ENCODE data around the gene EXOC7. TPM values are rescaled to one million over a fixed set of nuclear protein-coding genes. Genes with fewer than 3 reads are reported as not detected.

The EXOC7 gene
- total RNA-seq, 2 donors from 2014 or later = 104 to 117 TPM

DNA sequence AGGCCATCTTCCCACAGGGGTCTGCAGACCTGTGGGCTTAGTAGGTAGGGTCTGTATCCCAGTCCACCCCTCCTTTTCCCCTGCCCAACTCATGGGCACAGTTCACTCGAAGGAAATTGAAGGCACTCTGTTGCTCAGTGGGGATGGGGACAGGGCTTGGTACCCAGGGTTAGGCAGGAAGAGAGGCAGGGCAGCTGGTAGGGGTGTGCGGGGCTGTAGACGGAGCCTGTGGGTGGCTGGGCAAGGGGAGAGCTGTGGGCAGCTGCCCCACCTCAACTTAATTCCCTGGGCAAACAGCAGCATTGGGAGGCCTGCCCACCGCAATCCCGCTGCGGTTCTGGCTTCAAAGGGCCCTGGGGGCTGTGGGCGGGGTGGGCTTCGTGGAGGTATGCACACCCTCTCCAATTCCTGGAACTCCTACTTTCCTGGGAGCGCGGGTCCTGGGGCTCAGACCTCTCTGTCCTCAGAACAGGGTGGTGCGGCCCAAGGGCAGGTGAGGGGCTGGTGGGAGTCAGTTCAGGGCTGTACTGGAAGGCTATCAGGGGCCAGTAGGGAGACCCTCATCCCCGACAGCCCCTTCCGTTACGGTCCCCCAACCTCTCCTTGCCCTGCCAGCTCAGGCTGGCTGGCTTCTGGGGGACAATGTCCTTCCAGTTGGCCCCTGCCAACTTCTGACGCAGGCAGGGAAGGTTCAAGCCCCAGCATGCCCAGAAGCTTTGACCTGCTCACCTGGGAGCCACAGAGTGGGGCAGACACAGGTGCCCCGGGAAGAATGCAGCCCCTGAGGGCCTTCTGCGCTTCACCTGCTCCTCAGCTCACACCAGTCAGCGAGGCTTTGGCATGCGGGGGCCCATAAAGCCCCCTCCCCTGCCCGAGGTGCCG lies 28.3 kb upstream of the EXOC7 start:
- Mint-ChIP-seq H3K27me3 (no peaks in the 10 kb centered on the region), H3K36me3 (ENCODE audit: low read depth) (no peaks in the 10 kb centered on the region), H3K27ac (peak overlapping the region; percentile 35), H3K4me1 (no peaks in the 10 kb centered on the region), H3K4me3 (no peak overlapping the region), H3K9me3 (no peaks in the 10 kb centered on the region)
- ATAC-seq (replicated peaks) = no peak

DNA sequence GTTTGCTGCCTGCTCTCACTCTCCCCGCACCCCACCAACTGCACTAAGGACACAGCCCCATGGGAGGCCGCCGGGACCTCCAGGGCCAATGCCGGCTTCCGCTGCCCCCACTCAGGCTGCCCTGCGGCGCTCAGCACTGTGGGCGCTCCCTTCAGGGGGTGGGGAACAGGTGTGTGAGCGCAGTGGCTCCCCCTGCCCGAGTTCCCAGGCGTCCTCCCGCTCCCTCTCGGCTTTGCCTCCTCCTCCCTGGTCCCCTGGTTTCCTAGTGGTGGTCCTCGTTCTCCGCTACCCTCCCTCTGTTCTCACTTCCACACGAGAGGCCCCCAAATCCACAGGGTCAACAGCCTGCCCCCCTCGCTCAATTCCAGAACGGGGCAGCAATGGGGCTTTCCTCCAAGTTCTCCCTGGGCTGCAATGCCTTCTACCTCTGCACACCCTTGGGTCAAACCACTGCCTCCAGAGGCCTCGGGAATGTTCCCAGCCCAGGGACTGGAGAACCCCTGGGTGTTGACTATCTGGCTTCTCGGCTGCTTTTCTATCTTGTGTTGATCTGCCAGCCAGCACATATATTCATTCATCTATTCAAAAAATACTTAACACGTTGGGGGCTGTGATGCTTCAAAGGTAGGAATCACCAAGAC lies 27.6 kb upstream of the EXOC7 start:
- peak overlapping the region; percentile 35 for H3K27ac Mint-ChIP-seq
- H3K4me1 Mint-ChIP-seq = no peaks in the 10 kb centered on the region
- no peaks in the 10 kb centered on the region for H3K27me3 Mint-ChIP-seq
- no peak overlapping the region for H3K4me3 Mint-ChIP-seq
- no peaks in the 10 kb centered on the region for H3K36me3 Mint-ChIP-seq (ENCODE audit: low read depth)
- H3K9me3 Mint-ChIP-seq = no peaks in the 10 kb centered on the region
- no peak for ATAC-seq (replicated peaks)

DNA sequence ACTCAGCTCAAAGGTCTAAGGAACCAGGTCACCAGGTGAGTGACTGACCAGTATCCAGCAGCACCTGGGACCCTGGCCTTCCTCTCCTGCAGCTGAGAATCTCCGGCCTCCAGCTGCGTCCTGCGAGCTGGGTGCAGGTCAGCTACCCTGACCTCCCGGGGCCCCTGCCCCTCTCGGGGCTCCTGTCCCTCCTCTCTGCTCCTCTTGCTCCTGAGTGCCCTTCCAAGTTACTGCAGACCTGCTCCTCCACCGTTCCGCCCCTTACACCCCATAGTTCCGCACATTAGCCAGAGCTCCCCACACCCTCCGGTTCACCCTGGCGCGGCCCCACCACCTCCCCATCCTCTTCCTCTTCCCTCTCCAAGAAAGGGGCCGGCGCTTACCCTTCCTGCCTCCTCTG lies 26.9 kb upstream of the EXOC7 start:
- Mint-ChIP-seq H3K27ac (no peak overlapping the region), H3K9me3 (no peaks in the 10 kb centered on the region), H3K4me1 (no peaks in the 10 kb centered on the region), H3K4me3 (no peak overlapping the region), H3K36me3 (ENCODE audit: low read depth) (no peaks in the 10 kb centered on the region), H3K27me3 (no peaks in the 10 kb centered on the region)
- no peak for ATAC-seq (replicated peaks)

DNA sequence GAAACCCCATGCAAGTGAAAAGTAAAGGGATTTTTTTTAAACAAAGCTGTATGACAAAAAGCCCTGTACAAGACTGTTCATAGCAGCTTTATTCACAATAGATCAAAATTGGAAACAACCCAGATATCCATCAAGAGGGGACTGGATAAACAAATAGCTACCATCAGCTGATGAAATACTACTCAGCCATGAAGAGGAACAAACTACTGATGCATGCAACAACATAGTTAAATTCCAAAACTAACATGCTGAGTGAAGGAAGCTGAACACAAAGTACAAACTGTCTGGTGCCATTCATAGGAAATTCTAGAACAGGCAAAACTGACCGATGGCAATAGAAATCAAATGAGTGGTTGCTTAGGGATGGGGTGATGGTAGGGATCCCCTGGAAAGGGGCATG lies 22.3 kb upstream of the EXOC7 start:
- no peak overlapping the region for H3K27ac Mint-ChIP-seq
- H3K36me3 Mint-ChIP-seq (ENCODE audit: low read depth) = no peaks in the 10 kb centered on the region
- H3K4me1 Mint-ChIP-seq = peaks cover under 1% of the 10 kb centered on the region

DNA sequence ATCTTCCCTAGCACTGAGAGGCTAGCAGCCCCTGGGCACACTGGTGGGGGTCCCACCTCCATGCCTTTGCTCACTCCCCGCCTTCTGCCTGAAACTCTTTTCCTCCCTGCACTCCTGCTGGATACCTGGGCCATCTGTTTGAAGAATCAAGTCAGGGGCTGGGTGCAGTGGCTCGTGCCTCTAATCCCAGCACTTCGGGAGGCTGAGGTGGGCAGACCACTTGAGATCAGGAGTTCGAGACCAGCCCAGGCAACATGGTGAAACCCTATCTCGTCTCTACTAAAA lies 21.7 kb upstream of the EXOC7 start:
- no peak for ATAC-seq (replicated peaks)

More for the DNA sequence above, 22.3 kb upstream of the EXOC7 start:
- no peaks in the 10 kb centered on the region for H3K27me3 Mint-ChIP-seq
- no peak for ATAC-seq (replicated peaks)
- no peaks in the 10 kb centered on the region for H3K9me3 Mint-ChIP-seq
- H3K4me3 Mint-ChIP-seq = no peak overlapping the region

DNA sequence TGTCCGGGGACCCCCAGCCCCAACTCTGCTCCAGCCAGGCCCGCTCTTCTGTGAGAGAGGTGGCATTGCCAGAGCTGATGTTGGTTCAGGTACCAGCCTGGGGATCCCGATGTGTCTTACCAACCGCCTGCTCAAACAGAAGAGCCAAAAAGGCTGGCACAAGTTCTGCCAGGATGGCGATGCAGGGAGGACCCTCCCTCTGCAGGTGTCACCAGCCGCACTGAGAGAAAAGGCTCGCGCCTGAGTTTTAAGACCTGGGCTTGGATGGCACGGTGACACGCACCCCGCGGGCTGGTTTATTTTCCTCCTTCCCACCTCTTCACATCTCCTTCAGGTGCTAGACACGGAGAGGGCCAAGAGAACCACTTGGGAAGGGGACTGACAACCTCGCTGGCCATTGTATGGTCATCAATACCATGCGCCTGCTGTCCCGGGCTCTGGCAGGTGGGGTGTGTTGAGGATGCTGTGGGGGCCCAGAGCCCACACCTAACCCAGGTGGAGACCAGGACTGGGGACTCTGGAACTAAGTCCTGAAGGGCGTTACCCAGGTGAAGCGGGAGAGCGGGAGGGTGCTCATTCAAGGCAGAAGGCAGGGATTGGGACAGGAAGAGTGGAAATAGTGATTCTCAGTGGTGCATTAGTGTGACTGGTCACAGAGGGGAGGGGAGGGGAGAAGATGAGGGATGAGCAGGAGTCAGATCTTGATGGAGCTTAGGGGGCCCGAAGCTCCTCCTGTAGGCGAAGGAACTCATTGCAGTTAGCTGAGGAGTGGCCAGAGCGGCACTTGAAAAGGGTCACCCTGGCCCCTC lies 21.2 kb upstream of the EXOC7 start:
- Mint-ChIP-seq H3K27ac (peak overlapping the region; percentile 54), H3K9me3 (no peaks in the 10 kb centered on the region), H3K27me3 (no peaks in the 10 kb centered on the region), H3K4me3 (no peak overlapping the region), H3K36me3 (ENCODE audit: low read depth) (no peaks in the 10 kb centered on the region), H3K4me1 (peaks cover 4% of the 10 kb centered on the region)
- ATAC-seq (replicated peaks) = no peak

More for the DNA sequence above, 21.7 kb upstream of the EXOC7 start:
- H3K27ac Mint-ChIP-seq = no peak overlapping the region
- H3K4me1 Mint-ChIP-seq = peaks cover 4% of the 10 kb centered on the region
- H3K9me3 Mint-ChIP-seq = no peaks in the 10 kb centered on the region
- no peaks in the 10 kb centered on the region for H3K36me3 Mint-ChIP-seq (ENCODE audit: low read depth)
- no peaks in the 10 kb centered on the region for H3K27me3 Mint-ChIP-seq
- no peak overlapping the region for H3K4me3 Mint-ChIP-seq

DNA sequence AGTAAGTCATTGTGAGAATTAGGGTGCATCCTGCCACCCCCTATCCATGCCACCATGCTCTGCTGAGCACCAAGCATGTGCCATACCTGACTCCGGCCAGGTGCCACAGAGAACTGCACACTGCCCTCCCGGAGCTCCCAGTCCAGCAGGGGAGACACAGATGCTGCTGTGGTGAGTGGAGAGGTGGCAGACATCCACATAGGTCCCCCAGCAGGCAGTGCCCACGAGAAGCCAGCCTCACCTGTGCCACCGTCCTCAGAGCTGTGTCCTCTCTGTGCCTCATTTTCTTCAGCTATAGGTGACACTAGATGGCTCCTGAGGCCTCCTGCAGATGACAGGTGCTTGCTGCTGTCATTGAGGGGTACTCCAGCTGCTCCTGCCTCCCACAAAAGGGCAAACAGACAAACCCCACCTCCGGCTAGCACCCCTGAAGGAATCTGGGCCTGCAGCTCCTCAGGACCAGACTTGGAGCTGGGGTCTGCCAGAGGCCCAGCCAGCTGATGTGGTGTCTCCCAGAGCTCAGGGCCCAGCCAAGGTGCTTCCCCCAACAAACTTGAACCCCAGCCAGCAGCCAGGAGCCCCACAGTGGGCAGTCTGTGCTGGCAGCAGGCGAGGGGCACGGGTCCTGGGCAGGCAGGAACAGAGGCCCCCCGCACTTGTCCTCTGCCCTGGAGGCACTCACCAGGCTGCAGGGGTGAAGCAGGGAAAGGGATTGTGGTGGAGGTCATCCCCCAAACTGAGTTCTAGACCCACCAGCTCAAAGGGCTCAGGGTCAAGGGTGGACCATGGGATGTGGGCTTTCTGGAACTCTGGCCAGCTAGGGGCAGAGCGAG lies 20.4 kb upstream of the EXOC7 start:
- Mint-ChIP-seq H3K4me1 (peaks cover 4% of the 10 kb centered on the region), H3K36me3 (ENCODE audit: low read depth) (no peaks in the 10 kb centered on the region), H3K27me3 (no peaks in the 10 kb centered on the region), H3K27ac (peak overlapping the region; percentile 73), H3K9me3 (no peaks in the 10 kb centered on the region), H3K4me3 (no peak overlapping the region)
- no peak for ATAC-seq (replicated peaks)

DNA sequence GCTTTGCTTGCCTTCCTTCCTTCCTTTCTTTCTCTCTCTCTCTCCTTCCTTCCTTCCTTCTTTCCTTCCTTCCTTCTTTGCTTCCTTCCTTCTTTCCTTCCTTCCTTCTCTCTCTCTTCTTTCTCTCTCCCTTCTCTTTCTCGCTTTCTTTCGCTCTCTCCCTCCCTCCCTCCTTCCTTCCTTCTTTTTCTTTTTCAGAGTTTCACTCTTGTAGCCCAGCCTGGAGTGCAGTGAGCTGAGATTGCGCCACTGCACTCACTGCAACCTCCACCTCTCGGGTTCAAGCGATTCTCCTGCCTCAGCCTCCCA lies 19.6 kb upstream of the EXOC7 start:
- Mint-ChIP-seq H3K36me3 (ENCODE audit: low read depth) (no peaks in the 10 kb centered on the region), H3K9me3 (no peaks in the 10 kb centered on the region), H3K27ac (peak overlapping the region; percentile 73), H3K4me3 (peak overlapping the region; percentile 10), H3K4me1 (peaks cover 4% of the 10 kb centered on the region), H3K27me3 (no peaks in the 10 kb centered on the region)
- ATAC-seq (replicated peaks) = no peak

DNA sequence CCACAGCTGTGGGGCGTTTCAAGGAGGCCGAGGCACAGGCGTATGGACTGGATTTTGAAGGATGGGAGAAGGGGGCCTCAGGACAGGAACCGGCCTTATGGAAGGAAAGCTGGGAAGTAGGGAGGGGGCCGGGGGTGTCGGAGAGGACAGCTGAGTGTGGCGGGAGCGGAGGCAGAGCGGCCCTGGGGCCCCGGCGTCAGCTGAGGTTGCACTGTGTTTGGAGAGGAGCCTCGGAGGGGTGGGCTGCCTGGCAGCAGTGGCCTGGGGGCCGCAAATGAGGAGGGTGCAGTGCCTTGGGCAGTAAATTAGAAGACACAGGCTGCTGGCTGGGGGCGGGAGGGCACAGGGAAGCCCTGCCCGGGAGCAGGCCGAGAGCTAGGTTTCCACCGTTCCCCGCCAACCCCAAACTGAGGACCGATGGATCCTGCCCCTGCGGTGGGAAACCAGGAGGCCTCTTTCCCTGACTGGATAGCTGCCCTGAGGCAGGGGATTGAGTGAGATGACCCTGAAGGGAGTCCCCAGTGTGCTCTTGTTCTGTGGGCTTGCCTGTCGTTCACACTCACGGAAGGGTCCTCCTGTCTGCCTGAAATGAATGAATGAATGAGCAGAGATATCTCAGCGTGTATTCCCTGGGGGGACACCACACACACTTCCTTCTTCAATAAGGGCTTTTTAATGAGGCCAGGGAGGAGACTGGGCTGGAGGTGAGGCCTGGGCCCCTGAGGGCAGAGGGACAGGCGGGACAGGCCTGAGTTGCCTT lies 19.0 kb upstream of the EXOC7 start:
- no peak for ATAC-seq (replicated peaks)
- no peaks in the 10 kb centered on the region for H3K9me3 Mint-ChIP-seq
- peaks cover 4% of the 10 kb centered on the region for H3K4me1 Mint-ChIP-seq
- no peaks in the 10 kb centered on the region for H3K27me3 Mint-ChIP-seq
- H3K27ac Mint-ChIP-seq = peak overlapping the region; percentile 76
- peak overlapping the region; percentile 25 for H3K4me3 Mint-ChIP-seq
- H3K36me3 Mint-ChIP-seq (ENCODE audit: low read depth) = no peaks in the 10 kb centered on the region

DNA sequence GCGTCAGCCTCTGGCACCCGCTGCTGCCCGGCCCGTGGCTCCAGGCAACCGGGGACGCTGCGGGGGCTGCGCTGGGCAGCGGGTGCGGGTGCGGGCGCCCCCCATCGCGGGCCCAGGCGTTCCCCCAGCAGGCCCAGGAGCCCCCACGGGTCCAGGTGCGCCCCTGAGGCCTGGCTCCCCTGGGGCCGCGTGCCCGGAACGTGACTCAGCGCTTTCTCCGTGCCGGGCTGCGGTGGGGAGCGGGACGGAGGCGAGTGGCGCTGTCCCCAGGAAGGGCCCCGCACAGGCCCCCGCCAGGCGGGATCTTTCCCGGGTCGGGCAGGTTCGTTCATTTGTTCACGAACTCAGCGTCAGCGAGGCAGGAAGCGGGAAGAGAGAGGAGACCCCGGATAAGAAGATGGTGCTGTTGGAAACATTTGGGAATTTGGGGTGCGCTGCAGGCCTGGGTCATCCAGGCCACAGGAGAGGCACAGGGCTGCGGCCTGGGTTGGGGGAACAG lies 18.4 kb upstream of the EXOC7 start:
- Mint-ChIP-seq H3K27ac (peak overlapping the region; percentile 76), H3K4me3 (peak overlapping the region; percentile 25), H3K36me3 (ENCODE audit: low read depth) (no peaks in the 10 kb centered on the region), H3K9me3 (no peaks in the 10 kb centered on the region), H3K27me3 (no peaks in the 10 kb centered on the region), H3K4me1 (peaks cover 4% of the 10 kb centered on the region)
- ATAC-seq (replicated peaks) = peak; percentile 22

DNA sequence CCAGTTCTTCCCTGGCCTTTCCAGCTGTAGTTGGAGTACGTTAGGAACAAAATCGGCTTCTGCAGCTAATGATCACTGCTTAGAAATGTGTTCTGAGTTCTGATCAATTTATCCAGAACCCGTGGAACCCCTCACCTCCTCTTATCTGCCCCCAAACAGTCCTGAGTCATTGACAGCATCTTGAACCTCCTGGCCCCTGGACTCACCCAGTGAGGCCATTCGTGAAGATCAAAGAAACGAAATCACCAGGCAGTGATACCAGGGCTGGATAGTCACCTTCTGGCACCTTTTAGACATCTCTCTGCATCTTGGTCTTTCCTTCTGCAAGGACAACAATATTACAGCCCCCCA lies 17.0 kb upstream of the EXOC7 start:
- Mint-ChIP-seq H3K27ac (peak overlapping the region; percentile 54), H3K27me3 (no peaks in the 10 kb centered on the region), H3K36me3 (ENCODE audit: low read depth) (no peaks in the 10 kb centered on the region), H3K4me3 (peak overlapping the region; percentile 52), H3K9me3 (no peaks in the 10 kb centered on the region), H3K4me1 (peaks cover 4% of the 10 kb centered on the region)
- ATAC-seq (replicated peaks) = no peak

DNA sequence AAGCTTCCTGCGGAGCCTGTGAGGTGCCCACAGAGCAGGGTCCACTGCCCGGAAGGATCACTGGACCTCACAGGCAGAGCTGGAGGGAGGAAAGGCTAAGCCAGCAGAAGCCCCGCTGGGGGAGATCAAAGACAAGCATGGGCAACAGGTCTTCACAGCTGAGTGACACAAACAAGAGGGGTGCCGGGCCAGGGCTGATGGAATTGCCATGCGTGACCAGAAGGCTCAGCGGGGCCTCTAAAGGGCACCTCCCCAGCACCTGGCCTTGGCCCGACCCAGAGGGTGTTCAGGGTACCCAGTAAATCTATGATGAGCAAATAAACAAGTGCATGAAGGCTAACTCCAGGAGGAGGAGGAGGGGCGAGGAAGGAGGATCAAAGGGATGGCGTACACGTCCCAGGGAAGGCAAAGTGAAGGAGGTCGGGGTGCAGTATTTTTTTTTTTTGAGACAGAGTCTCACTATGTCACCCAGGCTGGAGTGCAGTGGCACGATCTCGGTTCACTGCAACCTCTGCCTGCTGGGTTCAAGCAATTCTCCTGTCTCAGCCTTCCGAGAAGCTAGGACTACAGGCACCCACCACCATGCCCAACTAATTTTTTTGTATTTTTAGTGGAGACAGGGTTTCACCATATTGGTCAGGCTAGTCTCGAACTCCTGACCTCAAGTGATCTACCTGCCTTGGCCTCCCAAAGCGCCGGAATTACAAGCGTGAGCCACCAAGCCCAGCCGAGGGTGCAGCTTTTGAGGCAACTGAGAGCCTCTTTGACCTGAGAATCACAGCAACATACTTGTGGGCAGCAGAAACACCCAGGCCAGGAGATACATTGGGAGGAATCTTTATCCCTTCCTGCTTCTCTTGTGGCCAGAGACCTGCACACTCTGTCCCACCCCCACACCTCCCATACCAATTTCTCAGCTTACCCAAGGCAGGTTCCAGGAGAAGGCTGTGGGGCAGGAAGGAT lies 16.1 kb upstream of the EXOC7 start:
- peaks cover 4% of the 10 kb centered on the region for H3K4me1 Mint-ChIP-seq
- no peaks in the 10 kb centered on the region for H3K27me3 Mint-ChIP-seq
- no peak overlapping the region for H3K27ac Mint-ChIP-seq
- ATAC-seq (replicated peaks) = no peak
- no peaks in the 10 kb centered on the region for H3K36me3 Mint-ChIP-seq (ENCODE audit: low read depth)
- H3K4me3 Mint-ChIP-seq = no peak overlapping the region
- H3K9me3 Mint-ChIP-seq = no peaks in the 10 kb centered on the region

All from activated T-helper 17 cell treated with anti-CD3 and anti-CD28 coated beads, Interleukin-2, amount 50 U/mL, for 72 hours (primary cell).